K562 (cell line): ENCODE measurements around the gene KCTD8. TPM values are rescaled to one million over a fixed set of nuclear protein-coding genes. Genes with fewer than 3 reads are reported as not detected.

Experiments
- ATAC-seq: fragments of 200-7000 bp; cut with Tn5 transposase; 3 replicates; pipeline ENCODE4 v1.9.1; 2020; ENCODE audit warnings: moderate library complexity
- BruUV-seq: library from RNA; stranded (reverse); fragments of 400-500 nt; replicated peaks from 2 replicates; lab custom pipeline; 2021; lab: Mats Ljungman, UMichigan
- CTCF ChIA-PET: fragments of 300-600 bp; formaldehyde crosslinking; extraction: SDS; loops from one replicate; lab custom pipeline; 2021; ENCODE audit warnings: low intra/inter-chr PET ratio; lab: Yijun Ruan, JAX
- POLR2A ChIA-PET: fragments of 300-600, 350-650 bp; sonication (Branson Sonifier 250); formaldehyde crosslinking; extraction: SDS; loops from one replicate; lab custom pipeline; 2021; ENCODE audit warnings: antibody characterized with exemption, inconsistent platforms; lab: Yijun Ruan, JAX
- DNase-seq, 4 experiments: peaks; one replicate each; pipeline versions ENCODE4 v3.0.0 to v3.0.0-alpha.2; 2011 to 2018; ENCODE audit warnings: low spot score in 3 of 4, mixed read lengths in 3 of 4; ENCODE audit errors: extremely low read depth in 1 of 4
- FAIRE-seq: peaks from 2 replicates; lab custom pipeline; 2011; peaks lifted over from hg19 to GRCh38; lab: Jason Lieb, UNC
- H2AFZ ChIP-seq: 2 replicates; pipeline ENCODE4 v1.6.0; 2011; ENCODE audit warnings: low read depth, low read length, control low read depth, inconsistent platforms
- H3K27ac ChIP-seq: fragments of 200-600 bp; 3 replicates; pipeline ENCODE4 v1.8.0; 2011; ENCODE audit warnings: low read depth, mild to moderate bottlenecking, control low read depth, inconsistent platforms, low read length, moderate library complexity, mixed read lengths; ENCODE audit errors: extremely low read depth
- H3K27me3 ChIP-seq, 2 experiments: fragments of 300-600 bp in 1 of 2; 2 replicates in 1 of 2; 3 replicates in 1 of 2; pipeline versions ENCODE4 v1.6.0 to v1.8.0; 2011; ENCODE audit warnings: inconsistent platforms in 2 of 2, low read length in 2 of 2, mild to moderate bottlenecking in 1 of 2, mixed read lengths in 1 of 2, moderate library complexity in 1 of 2; ENCODE audit not compliant: control insufficient read depth in 2 of 2, insufficient read depth in 2 of 2
- H3K36me3 ChIP-seq: fragments of 300-600 bp; 3 replicates; pipeline ENCODE4 v1.8.0; 2011; ENCODE audit warnings: mild to moderate bottlenecking, low read length, inconsistent platforms; ENCODE audit not compliant: control insufficient read depth, insufficient read depth
- H3K4me1 ChIP-seq, 2 experiments: fragments of 200-600 bp in 1 of 2; replicated peaks in 1 of 2; 2 replicates in 1 of 2; 3 replicates in 1 of 2; pipeline versions ENCODE4 v1.5.1 to v1.8.0; 2011; ENCODE audit warnings: inconsistent platforms in 2 of 2, low read length in 2 of 2, mild to moderate bottlenecking in 1 of 2, mixed read lengths in 1 of 2, moderate library complexity in 1 of 2; ENCODE audit not compliant: control insufficient read depth in 2 of 2, insufficient read depth in 2 of 2
- H3K4me2 ChIP-seq: 2 replicates; pipeline ENCODE4 v1.6.1; 2011; ENCODE audit warnings: low read length, control low read depth, inconsistent platforms, mixed read lengths; ENCODE audit not compliant: insufficient read depth
- H3K4me3 ChIP-seq: fragments of 200-600 bp; sonication (generic), shearing (Covaris generic); 2 replicates; pipeline ENCODE4 v1.5.1; 2016; ENCODE audit warnings: control low read depth, inconsistent platforms
- H3K79me2 ChIP-seq: fragments of 200-600 bp; 3 replicates; pipeline ENCODE4 v1.8.0; 2011; ENCODE audit warnings: low read length, inconsistent platforms; ENCODE audit not compliant: control insufficient read depth, insufficient read depth
- H3K9ac ChIP-seq, 2 experiments: 2 replicates each; pipeline versions ENCODE4 v1.6.0 to v1.6.1; 2011; ENCODE audit warnings: low read depth in 2 of 2, low read length in 2 of 2, control low read depth in 1 of 2, inconsistent platforms in 1 of 2, mild to moderate bottlenecking in 1 of 2, mixed read lengths in 1 of 2; ENCODE audit not compliant: insufficient read depth in 1 of 2
- H3K9me1 ChIP-seq: one replicate; pipeline ENCODE4 v1.6.0; 2011; ENCODE audit warnings: inconsistent platforms, mild to moderate bottlenecking, low read length, moderate library complexity; ENCODE audit not compliant: control insufficient read depth, insufficient read depth
- H3K9me3 ChIP-seq: replicated peaks from 2 replicates; pipeline ENCODE4 v1.5.1; 2011; ENCODE audit warnings: low read depth, low read length, inconsistent platforms; ENCODE audit not compliant: control insufficient read depth, insufficient read depth
- H4K20me1 ChIP-seq: replicated peaks from 2 replicates; pipeline ENCODE4 v1.6.1; 2011; ENCODE audit warnings: low read length, inconsistent platforms, mixed read lengths; ENCODE audit not compliant: control insufficient read depth, insufficient read depth
- ZNF175 ChIP-seq: fragments of 200-800 bp; sonication (Bioruptor generic); IDR thresholded peaks from 2 replicates; pipeline ENCODE4 v1.6.1; 2016; ENCODE audit warnings: low read depth, mild to moderate bottlenecking, missing genetic modification characterization, missing compliant biosample characterization
- ZNF384 ChIP-seq: IDR thresholded peaks from 2 replicates; pipeline ENCODE4 v1.6.1; 2012; ENCODE audit warnings: low read depth, low read length, improper control_type of control experiment
- WGBS: fragments of 100-300 bp; shearing (Covaris generic); methylation state at CpG from one replicate; pipeline ENCODE4 v1.1.6; 2016; ENCODE audit warnings: low coverage, mixed read lengths; ENCODE audit not compliant: insufficient coverage; ENCODE audit errors: missing lambda C conversion rate; 5-methylcytosine and 5-hydroxymethylcytosine counted together
- in situ Hi-C: fragments of 300-500 bp; cut with MboI; formaldehyde crosslinking; loops from 4 replicates; pipeline ENCODE4 v1.15.0; 2018; ENCODE audit warnings: inconsistent platforms, mixed read lengths
- intact Hi-C: fragments of 100-400 bp; cut with micrococcal nuclease; formaldehyde crosslinking; loops from 2 replicates; pipeline ENCODE4 v1.14.2; 2022
- polyA plus RNA-seq, 8 experiments: library from polyadenylated mRNA; depleted of rRNA in 4 of 8; stranded (reverse) in 5 of 8; unstranded in 3 of 8; fragments of >200 nt; fragmentation: Nextera tagmentation in 2 of 8; fragmentation: Illumina TruSeq in 1 of 8; extraction: Ambion mirVana in 2 of 8; extraction: Trizol in 1 of 8; gene quantifications; 2 replicates each; pipeline versions ENCODE4 v1.2.1 to v1.2.3, GENCODE V29; 2011 to 2014; ENCODE audit warnings: inconsistent platforms in 1 of 8, missing spikeins in 1 of 8
- total RNA-seq, 7 experiments: library from RNA; depleted of rRNA in 6 of 7; stranded (reverse); fragments of >200 nt in 6 of 7; fragmentation: Illumina TruSeq in 2 of 7; extraction: Trizol in 2 of 7; gene quantifications; 2 replicates each; pipeline versions ENCODE4 v1.2.1 to v1.2.3, GENCODE V29; 2011 to 2021; ENCODE audit warnings: low replicate concordance in 1 of 7
- TF ChIP-seq, protein P1 (sequence below): fragments of 250-450 bp; sonication (Bioruptor Pico); IDR thresholded peaks from 2 replicates; pipeline ENCODE4 v1.9.0; 2021; ENCODE audit warnings: mild to moderate bottlenecking, inconsistent platforms
- TF ChIP-seq, protein P2 (sequence below), 3 experiments: IDR thresholded peaks in 2 of 3; conservative IDR thresholded peaks in 1 of 3; 2 replicates each; pipeline ENCODE4 v1.5.1; 2011 to 2012; ENCODE audit warnings: low read length in 3 of 3, mild to moderate bottlenecking in 3 of 3, control low read depth in 2 of 3, improper control_type of control experiment in 1 of 3, inconsistent platforms in 1 of 3, low read depth in 1 of 3, mixed read lengths in 1 of 3, moderate library complexity in 1 of 3; ENCODE audit not compliant: insufficient read depth in 2 of 3
- TF ChIP-seq, protein P3 (sequence below): fragments of 450-650 bp; formaldehyde crosslinking; IDR thresholded peaks from 2 replicates; pipeline ENCODE4 v1.4.0; 2020; ENCODE audit warnings: mild to moderate bottlenecking, mixed read lengths

The KCTD8 gene
- total and polyA plus RNA-seq, 9 of the 15 experiments (the other 6 are each of a cell fraction or from before 2014, with no cell fraction given) = not detected

DNA sequence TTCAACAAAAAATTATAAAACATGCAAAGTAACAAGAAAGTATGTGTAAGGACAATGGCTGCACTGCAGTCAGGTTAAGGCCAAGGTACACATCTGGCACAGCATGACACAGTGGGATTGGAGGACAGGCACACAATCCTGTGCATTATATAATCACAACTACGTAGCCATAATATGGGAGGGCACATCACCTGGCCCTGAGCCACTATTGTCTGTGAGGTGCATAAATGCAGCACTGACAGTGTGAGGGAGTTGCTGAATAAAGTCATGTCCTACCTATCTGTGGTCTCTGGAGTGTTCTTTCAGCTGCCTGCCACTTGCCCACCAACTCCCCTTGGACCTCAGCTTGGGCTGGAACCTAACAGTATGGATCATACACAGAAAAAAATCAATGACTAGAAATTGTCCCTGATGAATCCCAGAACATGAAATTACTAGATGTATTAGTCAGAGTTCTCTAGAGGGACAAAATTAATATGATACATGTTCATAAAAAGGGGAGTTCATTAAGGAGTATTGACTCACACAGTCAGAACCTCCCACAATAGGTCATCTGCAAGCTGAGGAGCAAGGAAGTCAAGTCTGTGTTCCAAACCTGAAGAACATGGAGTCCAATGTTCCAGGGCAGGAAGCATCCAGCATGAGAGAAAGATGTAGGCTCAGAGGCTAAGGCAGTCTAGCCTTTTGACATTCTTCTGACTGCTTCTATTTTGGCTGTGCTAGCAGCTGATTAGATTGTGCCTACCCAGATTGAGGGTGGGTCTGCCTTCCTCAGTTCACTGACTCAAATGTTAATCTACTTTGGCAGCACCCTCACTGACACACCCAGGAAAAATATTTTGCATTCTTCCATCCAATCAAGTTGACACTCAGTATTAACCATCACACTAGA, 46.4 kb upstream of the KCTD8 start (continued):
- TF ChIP-seq, protein P1, sequence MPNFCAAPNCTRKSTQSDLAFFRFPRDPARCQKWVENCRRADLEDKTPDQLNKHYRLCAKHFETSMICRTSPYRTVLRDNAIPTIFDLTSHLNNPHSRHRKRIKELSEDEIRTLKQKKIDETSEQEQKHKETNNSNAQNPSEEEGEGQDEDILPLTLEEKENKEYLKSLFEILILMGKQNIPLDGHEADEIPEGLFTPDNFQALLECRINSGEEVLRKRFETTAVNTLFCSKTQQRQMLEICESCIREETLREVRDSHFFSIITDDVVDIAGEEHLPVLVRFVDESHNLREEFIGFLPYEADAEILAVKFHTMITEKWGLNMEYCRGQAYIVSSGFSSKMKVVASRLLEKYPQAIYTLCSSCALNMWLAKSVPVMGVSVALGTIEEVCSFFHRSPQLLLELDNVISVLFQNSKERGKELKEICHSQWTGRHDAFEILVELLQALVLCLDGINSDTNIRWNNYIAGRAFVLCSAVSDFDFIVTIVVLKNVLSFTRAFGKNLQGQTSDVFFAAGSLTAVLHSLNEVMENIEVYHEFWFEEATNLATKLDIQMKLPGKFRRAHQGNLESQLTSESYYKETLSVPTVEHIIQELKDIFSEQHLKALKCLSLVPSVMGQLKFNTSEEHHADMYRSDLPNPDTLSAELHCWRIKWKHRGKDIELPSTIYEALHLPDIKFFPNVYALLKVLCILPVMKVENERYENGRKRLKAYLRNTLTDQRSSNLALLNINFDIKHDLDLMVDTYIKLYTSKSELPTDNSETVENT (CRISPR knock-in tag) = no peak
- no peak for TF ChIP-seq ZNF175

DNA sequence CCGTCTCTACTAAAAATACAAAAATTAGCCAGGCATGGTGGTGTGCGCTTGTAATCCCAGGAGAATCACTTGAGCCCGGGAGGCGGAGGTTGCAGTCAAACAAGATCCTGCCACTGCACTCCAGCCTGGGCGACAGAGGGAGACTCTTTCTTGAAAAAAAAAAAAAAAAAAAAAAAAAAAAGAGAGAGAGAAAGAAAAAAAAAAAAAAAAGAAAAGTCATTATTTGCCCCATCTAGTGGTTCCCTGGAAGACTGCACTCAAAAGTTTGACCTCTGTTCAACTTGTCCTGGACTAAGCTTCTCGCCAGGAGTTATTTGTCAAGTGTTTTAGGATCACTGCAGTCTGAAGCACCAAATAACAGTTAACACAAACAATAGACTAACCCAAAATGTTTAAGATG, 45.3 kb upstream of the KCTD8 start:
- FAIRE-seq = no peak
- POLR2A ChIA-PET = no interaction called here
- no TSS peak for BruUV-seq
- no peak overlapping the region for H3K27ac ChIP-seq
- TF ChIP-seq, protein P2, sequence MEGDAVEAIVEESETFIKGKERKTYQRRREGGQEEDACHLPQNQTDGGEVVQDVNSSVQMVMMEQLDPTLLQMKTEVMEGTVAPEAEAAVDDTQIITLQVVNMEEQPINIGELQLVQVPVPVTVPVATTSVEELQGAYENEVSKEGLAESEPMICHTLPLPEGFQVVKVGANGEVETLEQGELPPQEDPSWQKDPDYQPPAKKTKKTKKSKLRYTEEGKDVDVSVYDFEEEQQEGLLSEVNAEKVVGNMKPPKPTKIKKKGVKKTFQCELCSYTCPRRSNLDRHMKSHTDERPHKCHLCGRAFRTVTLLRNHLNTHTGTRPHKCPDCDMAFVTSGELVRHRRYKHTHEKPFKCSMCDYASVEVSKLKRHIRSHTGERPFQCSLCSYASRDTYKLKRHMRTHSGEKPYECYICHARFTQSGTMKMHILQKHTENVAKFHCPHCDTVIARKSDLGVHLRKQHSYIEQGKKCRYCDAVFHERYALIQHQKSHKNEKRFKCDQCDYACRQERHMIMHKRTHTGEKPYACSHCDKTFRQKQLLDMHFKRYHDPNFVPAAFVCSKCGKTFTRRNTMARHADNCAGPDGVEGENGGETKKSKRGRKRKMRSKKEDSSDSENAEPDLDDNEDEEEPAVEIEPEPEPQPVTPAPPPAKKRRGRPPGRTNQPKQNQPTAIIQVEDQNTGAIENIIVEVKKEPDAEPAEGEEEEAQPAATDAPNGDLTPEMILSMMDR (IDR thresholded peaks at IDR 0.05 in 2 of 3, conservative IDR thresholded peaks at IDR 0.05 in 1 of 3; ENCODE audit: insufficient read depth in 2 of 3, low read depth in 1 of 3, low read length in 3 of 3) = peak in 2 of 3 experiments; percentile 16 to 19; a peak in 2 of 6 replicates
- TF ChIP-seq ZNF384 = peak; percentile 69; the same call in 1 of the 2 replicates
- TF ChIP-seq, protein P3, sequence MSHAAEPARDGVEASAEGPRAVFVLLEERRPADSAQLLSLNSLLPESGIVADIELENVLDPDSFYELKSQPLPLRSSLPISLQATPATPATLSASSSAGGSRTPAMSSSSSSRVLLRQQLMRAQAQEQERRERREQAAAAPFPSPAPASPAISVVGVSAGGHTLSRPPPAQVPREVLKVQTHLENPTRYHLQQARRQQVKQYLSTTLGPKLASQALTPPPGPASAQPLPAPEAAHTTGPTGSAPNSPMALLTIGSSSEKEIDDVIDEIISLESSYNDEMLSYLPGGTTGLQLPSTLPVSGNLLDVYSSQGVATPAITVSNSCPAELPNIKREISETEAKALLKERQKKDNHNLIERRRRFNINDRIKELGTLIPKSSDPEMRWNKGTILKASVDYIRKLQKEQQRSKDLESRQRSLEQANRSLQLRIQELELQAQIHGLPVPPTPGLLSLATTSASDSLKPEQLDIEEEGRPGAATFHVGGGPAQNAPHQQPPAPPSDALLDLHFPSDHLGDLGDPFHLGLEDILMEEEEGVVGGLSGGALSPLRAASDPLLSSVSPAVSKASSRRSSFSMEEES (CRISPR knock-in tag) = no peak
- TF ChIP-seq, all 486 proteins: peak for 2
- no peak overlapping the region for H3K4me3 ChIP-seq
- no peaks in the 10 kb centered on the region for H3K79me2 ChIP-seq
- CTCF ChIA-PET = no interaction called here
- no peak overlapping the region for H3K4me2 ChIP-seq
- ATAC-seq (no peak), DNase-seq (peak; percentile 3 to 13 (median 8))
- in situ Hi-C loops = no loop called here
- intact Hi-C loops = no loop called here
- no peaks in the 10 kb centered on the region for H3K27me3 ChIP-seq
- no peaks in the 10 kb centered on the region for H3K36me3 ChIP-seq
- H3K9me3 ChIP-seq = no peaks in the 10 kb centered on the region
- H3K9ac ChIP-seq = no peak overlapping the region
- no peaks in the 10 kb centered on the region for H4K20me1 ChIP-seq
- no peak overlapping the region for H2AFZ ChIP-seq
- H3K4me1 ChIP-seq = no peaks in the 10 kb centered on the region
- 5% methylated on average over 6 of the region's 6 CpGs for WGBS
- H3K9me1 ChIP-seq = no peaks in the 10 kb centered on the region
